ENCODE measurements around the gene MARCHF10.
A peak's percentile ranks its signal among the peaks of the same experiment; 100 is the strongest.

The MARCHF10 gene

GRCh38 chr17:62827746-62828485 lies 19.8 kb upstream of the MARCHF10 start:
- Histone ChIP-seq H3K9me3 (ENCODE audit: control insufficient read depth, insufficient read depth, low read length) (no peaks in the 10 kb centered on the region), H3K9ac (ENCODE audit: low read depth, low read length) (no peak overlapping the region), H3K4me1 (ENCODE audit: insufficient read depth, low read length) (peaks cover 8% of the 10 kb centered on the region), H3K36me3 (ENCODE audit: insufficient read depth, low read length) (no peaks in the 10 kb centered on the region)

GRCh38 chr17:62826956-62827355 lies 18.8 kb upstream of the MARCHF10 start:
- peaks cover 11% of the 10 kb centered on the region for H3K4me1 ChIP-seq (ENCODE audit: insufficient read depth, low read length)
- no peaks in the 10 kb centered on the region for H3K9me3 ChIP-seq (ENCODE audit: control insufficient read depth, insufficient read depth, low read length)
- no peaks in the 10 kb centered on the region for H3K36me3 ChIP-seq (ENCODE audit: insufficient read depth, low read length)
- no peak overlapping the region for H3K9ac ChIP-seq (ENCODE audit: low read depth, low read length)

- H3K9me3 ChIP-seq (ENCODE audit: control insufficient read depth, insufficient read depth, low read length) = no peaks in the 10 kb centered on the region
- H3K9ac ChIP-seq (ENCODE audit: low read depth, low read length) = peak overlapping the region; percentile 35
- peaks cover 29% of the 10 kb centered on the region for H3K4me1 ChIP-seq (ENCODE audit: insufficient read depth, low read length)
- no peaks in the 10 kb centered on the region for H3K36me3 ChIP-seq (ENCODE audit: insufficient read depth, low read length)
These were observed 17.1 kb upstream of the MARCHF10 start for GRCh38 chr17:62825182-62825581.

GRCh38 chr17:62824290-62825131 lies 16.4 kb upstream of the MARCHF10 start:
- no peaks in the 10 kb centered on the region for H3K36me3 ChIP-seq (ENCODE audit: insufficient read depth, low read length)
- peak overlapping the region; percentile 35 for H3K9ac ChIP-seq (ENCODE audit: low read depth, low read length)
- no peaks in the 10 kb centered on the region for H3K9me3 ChIP-seq (ENCODE audit: control insufficient read depth, insufficient read depth, low read length)
- H3K4me1 ChIP-seq (ENCODE audit: insufficient read depth, low read length) = peaks cover 36% of the 10 kb centered on the region

GRCh38 chr17:62823111-62823893 lies 15.2 kb upstream of the MARCHF10 start:
- no peak overlapping the region for H3K9ac ChIP-seq (ENCODE audit: low read depth, low read length)
- no peaks in the 10 kb centered on the region; the same call in 1 of the 2 replicates for H3K9me3 ChIP-seq (ENCODE audit: control insufficient read depth, insufficient read depth, low read length)

GRCh38 chr17:62822080-62822904 lies 14.2 kb upstream of the MARCHF10 start:
- Histone ChIP-seq H3K9me3 (ENCODE audit: control insufficient read depth, insufficient read depth, low read length) (no peaks in the 10 kb centered on the region; the same call in 1 of the 2 replicates), H3K36me3 (ENCODE audit: insufficient read depth, low read length) (no peaks in the 10 kb centered on the region), H3K9ac (ENCODE audit: low read depth, low read length) (no peak overlapping the region), H3K4me1 (ENCODE audit: insufficient read depth, low read length) (peaks cover 44% of the 10 kb centered on the region)

More at GRCh38 chr17:62823111-62823893, 15.2 kb upstream of the MARCHF10 start:
- Histone ChIP-seq H3K4me1 (ENCODE audit: insufficient read depth, low read length) (peaks cover 44% of the 10 kb centered on the region), H3K36me3 (ENCODE audit: insufficient read depth, low read length) (no peaks in the 10 kb centered on the region)

- Histone ChIP-seq H3K9ac (ENCODE audit: low read depth, low read length) (no peak overlapping the region), H3K36me3 (ENCODE audit: insufficient read depth, low read length) (no peaks in the 10 kb centered on the region), H3K4me1 (ENCODE audit: insufficient read depth, low read length) (peaks cover 44% of the 10 kb centered on the region), H3K9me3 (ENCODE audit: control insufficient read depth, insufficient read depth, low read length) (no peaks in the 10 kb centered on the region; the same call in 1 of the 2 replicates)
These were observed 13.3 kb upstream of the MARCHF10 start for GRCh38 chr17:62821189-62822079.

GRCh38 chr17:62819511-62820221 lies 11.6 kb upstream of the MARCHF10 start:
- peak overlapping the region; percentile 10; the same call in 1 of the 2 replicates for H3K9ac ChIP-seq (ENCODE audit: low read depth, low read length)
- H3K36me3 ChIP-seq (ENCODE audit: insufficient read depth, low read length) = no peaks in the 10 kb centered on the region
- H3K9me3 ChIP-seq (ENCODE audit: control insufficient read depth, insufficient read depth, low read length) = no peaks in the 10 kb centered on the region; the same call in 1 of the 2 replicates
- peaks cover 36% of the 10 kb centered on the region for H3K4me1 ChIP-seq (ENCODE audit: insufficient read depth, low read length)

GRCh38 chr17:62818526-62818925 lies 10.4 kb upstream of the MARCHF10 start:
- H3K36me3 ChIP-seq (ENCODE audit: insufficient read depth, low read length) = no peaks in the 10 kb centered on the region
- H3K4me1 ChIP-seq (ENCODE audit: insufficient read depth, low read length) = peaks cover 36% of the 10 kb centered on the region
- H3K9ac ChIP-seq (ENCODE audit: low read depth, low read length) = no peak overlapping the region; the same call in 1 of the 2 replicates
- H3K9me3 ChIP-seq (ENCODE audit: control insufficient read depth, insufficient read depth, low read length) = peaks cover 10% of the 10 kb centered on the region

GRCh38 chr17:62816282-62816839 lies 8.2 kb upstream of the MARCHF10 start:
- Histone ChIP-seq H3K4me1 (ENCODE audit: insufficient read depth, low read length) (peaks cover 27% of the 10 kb centered on the region), H3K36me3 (ENCODE audit: insufficient read depth, low read length) (no peaks in the 10 kb centered on the region), H3K9ac (ENCODE audit: low read depth, low read length) (no peak overlapping the region), H3K9me3 (ENCODE audit: control insufficient read depth, insufficient read depth, low read length) (peaks cover 10% of the 10 kb centered on the region)

- H3K36me3 ChIP-seq (ENCODE audit: insufficient read depth, low read length) = no peaks in the 10 kb centered on the region
- H3K9ac ChIP-seq (ENCODE audit: low read depth, low read length) = no peak overlapping the region
- H3K4me1 ChIP-seq (ENCODE audit: insufficient read depth, low read length) = peaks cover 7% of the 10 kb centered on the region; the same call in 1 of the 2 replicates
- H3K9me3 ChIP-seq (ENCODE audit: control insufficient read depth, insufficient read depth, low read length) = peaks cover 10% of the 10 kb centered on the region
These were observed 1.5 kb upstream of the MARCHF10 start for GRCh38 chr17:62809656-62810055.

- Histone ChIP-seq H3K9me3 (ENCODE audit: control insufficient read depth, insufficient read depth, low read length) (peaks cover under 1% of the 10 kb centered on the region; the same call in 1 of the 2 replicates), H3K9ac (ENCODE audit: low read depth, low read length) (peak overlapping the region; percentile 45; the same call in 1 of the 2 replicates), H3K36me3 (ENCODE audit: insufficient read depth, low read length) (no peaks in the 10 kb centered on the region), H3K4me1 (ENCODE audit: insufficient read depth, low read length) (peaks cover 7% of the 10 kb centered on the region; the same call in 1 of the 2 replicates)
These were observed 459 bp upstream of the MARCHF10 start for GRCh38 chr17:62808576-62808970.
